Measurements from ENCODE around the gene KRT1. TPM values are rescaled to one million over a fixed set of nuclear protein-coding genes. Genes with fewer than 3 reads are reported as not detected.

The KRT1 gene
- total RNA-seq, 1 experiment from 2014 or later, result not detected

GRCh38 chr12:52643233-52644077 lies 36.8 kb downstream of the KRT1 start:
- no peak for DNase-seq (ENCODE audit: extremely low read depth, low read depth)

GRCh38 chr12:52641468-52641867 lies 38.7 kb downstream of the KRT1 start:
- DNase-seq (ENCODE audit: extremely low read depth, low read depth), result no peak

- DNase-seq (ENCODE audit: extremely low read depth, low read depth), result no peak
Observed at GRCh38 chr12:52637299-52637698, 42.9 kb downstream of the KRT1 start.

- no peak for DNase-seq (ENCODE audit: extremely low read depth, low read depth)
Observed at GRCh38 chr12:52636592-52637258, 43.5 kb downstream of the KRT1 start.

- DNase-seq (ENCODE audit: extremely low read depth, low read depth), result no peak
Observed at GRCh38 chr12:52636189-52636588, 44.0 kb downstream of the KRT1 start.

- no peak for DNase-seq (ENCODE audit: extremely low read depth, low read depth)
Observed at GRCh38 chr12:52634266-52635056, 45.7 kb downstream of the KRT1 start.

- DNase-seq (ENCODE audit: extremely low read depth, low read depth), result no peak
Observed at GRCh38 chr12:52633383-52633782, 46.8 kb downstream of the KRT1 start.

GRCh38 chr12:52632656-52633055 lies 47.6 kb downstream of the KRT1 start:
- DNase-seq (ENCODE audit: extremely low read depth, low read depth), result no peak

- no peak for DNase-seq (ENCODE audit: extremely low read depth, low read depth)
Observed at GRCh38 chr12:52631676-52632459, 48.3 kb downstream of the KRT1 start.

- DNase-seq (ENCODE audit: extremely low read depth, low read depth), result no peak
Observed at GRCh38 chr12:52631264-52631663, 48.9 kb downstream of the KRT1 start.

GRCh38 chr12:52630599-52631200 lies 49.5 kb downstream of the KRT1 start:
- no peak for DNase-seq (ENCODE audit: extremely low read depth, low read depth)

- no peak for DNase-seq (ENCODE audit: extremely low read depth, low read depth)
Observed at GRCh38 chr12:52630008-52630500, 50.2 kb downstream of the KRT1 start.

GRCh38 chr12:52629281-52630007 lies 50.8 kb downstream of the KRT1 start:
- DNase-seq (ENCODE audit: extremely low read depth, low read depth), result no peak

GRCh38 chr12:52628841-52629240 lies 51.4 kb downstream of the KRT1 start:
- no peak for DNase-seq (ENCODE audit: extremely low read depth, low read depth)

- DNase-seq (ENCODE audit: extremely low read depth, low read depth), result no peak
Observed at GRCh38 chr12:52628111-52628507, 52.1 kb downstream of the KRT1 start.

GRCh38 chr12:52627395-52628110 lies 52.7 kb downstream of the KRT1 start:
- no peak for DNase-seq (ENCODE audit: extremely low read depth, low read depth)
